ENCODE results near the gene TMIGD2.

DNA sequence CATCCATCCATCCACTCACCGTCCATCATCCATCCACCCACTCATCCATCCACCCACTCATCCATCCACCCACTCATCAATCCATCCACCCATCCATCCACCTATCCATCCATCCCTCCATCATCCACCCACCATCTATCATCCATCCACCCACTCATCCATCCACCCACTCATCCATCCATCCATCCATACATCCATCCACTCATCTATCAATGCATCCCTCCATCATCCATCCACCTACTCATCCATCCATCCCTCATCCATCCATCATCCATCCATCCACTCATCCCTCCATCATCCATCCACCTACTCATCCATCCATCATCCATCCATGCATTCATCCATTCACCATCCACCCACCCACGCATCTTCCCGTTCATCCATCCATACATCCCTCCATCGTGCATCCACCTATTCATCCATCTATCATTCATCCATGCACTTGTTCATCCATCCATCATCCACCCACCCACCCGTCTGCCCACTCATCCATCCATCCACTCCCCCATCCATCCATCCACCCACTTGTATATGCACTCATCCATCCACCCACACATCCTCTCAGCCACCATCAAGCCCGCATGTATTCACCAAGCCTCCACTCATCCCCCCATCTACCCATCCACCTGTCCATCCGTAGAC is 32.9 kb upstream of the TMIGD2 start:
- TF ChIP-seq, protein P1, sequence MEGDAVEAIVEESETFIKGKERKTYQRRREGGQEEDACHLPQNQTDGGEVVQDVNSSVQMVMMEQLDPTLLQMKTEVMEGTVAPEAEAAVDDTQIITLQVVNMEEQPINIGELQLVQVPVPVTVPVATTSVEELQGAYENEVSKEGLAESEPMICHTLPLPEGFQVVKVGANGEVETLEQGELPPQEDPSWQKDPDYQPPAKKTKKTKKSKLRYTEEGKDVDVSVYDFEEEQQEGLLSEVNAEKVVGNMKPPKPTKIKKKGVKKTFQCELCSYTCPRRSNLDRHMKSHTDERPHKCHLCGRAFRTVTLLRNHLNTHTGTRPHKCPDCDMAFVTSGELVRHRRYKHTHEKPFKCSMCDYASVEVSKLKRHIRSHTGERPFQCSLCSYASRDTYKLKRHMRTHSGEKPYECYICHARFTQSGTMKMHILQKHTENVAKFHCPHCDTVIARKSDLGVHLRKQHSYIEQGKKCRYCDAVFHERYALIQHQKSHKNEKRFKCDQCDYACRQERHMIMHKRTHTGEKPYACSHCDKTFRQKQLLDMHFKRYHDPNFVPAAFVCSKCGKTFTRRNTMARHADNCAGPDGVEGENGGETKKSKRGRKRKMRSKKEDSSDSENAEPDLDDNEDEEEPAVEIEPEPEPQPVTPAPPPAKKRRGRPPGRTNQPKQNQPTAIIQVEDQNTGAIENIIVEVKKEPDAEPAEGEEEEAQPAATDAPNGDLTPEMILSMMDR (conservative IDR thresholded peaks at IDR 0.05; ENCODE audit: low read depth, low read length): no peak
- TF ChIP-seq EZH2 (IDR thresholded peaks at IDR 0.05; ENCODE audit: low read length, unreplicated experiment): no peak
